GM18858 (cell line): ENCODE data around the gene ISYNA1.

ENCODE experiments used
- ATAC-seq: cut with Tn5 transposase; IDR thresholded peaks from one replicate; pipeline ENCODE4 v1.9.1; 2021; ENCODE audit not compliant: unreplicated experiment

The ISYNA1 gene

GRCh38 chr19:18468517-18468916, 30.6 kb upstream of the ISYNA1 start:
- ATAC-seq, result no peak

DNA sequence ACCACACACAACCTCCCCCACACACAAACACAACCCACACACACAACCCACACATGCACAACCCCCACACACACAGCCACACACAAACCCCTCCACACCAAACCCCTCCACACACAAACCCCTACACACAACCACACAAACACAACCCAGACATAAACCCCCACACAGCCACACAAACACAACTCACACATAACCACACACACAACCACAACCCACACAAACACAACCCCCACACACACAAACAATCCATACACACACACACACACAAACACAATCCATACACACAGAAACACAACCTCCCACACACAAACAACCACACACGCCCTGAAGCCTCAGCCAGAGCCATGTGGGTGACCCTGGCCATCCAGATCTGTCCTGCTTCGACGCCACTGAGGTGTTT, 30.0 kb upstream of the ISYNA1 start:
- ATAC-seq, result no peak

DNA sequence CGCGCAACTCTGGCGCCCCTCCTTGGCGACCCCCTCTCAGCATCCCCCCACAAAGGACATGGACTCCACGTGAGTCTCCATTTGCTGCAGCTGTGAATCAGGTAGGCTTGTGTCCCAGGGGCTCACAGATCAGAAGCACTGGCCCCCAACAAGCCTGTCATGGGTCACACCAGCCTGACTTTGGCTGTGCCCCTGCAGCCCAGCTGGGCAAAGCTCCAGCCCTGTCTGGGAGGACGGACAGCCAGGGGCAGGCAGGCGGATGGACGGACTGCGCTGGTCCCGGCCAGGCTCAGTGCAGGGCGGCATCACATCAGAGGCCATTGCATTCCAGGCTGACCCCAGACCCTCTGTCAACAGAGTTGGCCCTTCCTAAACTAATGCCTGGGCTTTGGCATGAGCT, 28.4 kb upstream of the ISYNA1 start:
- no peak for ATAC-seq

- no peak for ATAC-seq
These were observed 28.0 kb upstream of the ISYNA1 start for GRCh38 chr19:18465964-18466339.

DNA sequence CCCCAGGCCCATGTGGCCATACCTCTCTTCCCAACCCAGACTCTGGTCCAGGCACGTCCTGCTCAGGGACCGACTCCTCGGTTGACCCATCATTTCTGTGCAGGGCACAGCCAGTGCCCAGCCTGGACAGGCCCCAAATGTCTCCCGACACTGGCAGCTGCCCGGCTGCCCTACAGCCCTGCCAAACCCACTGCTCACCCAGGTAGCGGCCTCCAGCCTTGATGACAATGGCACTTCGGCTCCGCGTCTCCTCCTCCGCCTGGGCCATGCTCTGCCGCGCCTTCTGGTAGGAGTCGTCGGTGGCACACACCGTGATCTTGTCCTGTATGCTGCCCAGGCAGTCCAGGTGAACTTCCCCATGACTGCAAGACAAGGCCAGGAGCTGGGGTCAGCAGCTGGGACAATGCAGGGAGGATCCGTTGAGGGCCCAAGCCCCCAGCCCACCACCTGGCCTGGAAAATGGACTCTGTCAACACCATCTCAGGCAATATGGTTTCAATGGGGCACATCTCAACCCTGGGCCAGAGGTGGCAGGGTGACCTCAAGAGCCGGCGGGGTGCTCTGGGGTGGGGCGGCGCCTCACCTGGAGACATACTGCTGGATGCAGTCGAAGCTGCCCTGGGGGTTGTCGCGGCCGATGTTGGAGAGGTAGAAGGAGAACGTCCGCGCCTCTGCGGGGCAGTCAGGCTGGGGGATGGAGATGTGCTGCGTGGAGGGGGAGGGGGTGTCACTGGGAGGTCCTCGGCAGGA, 27.5 kb upstream of the ISYNA1 start:
- no peak for ATAC-seq

GRCh38 chr19:18464646-18465045, 26.7 kb upstream of the ISYNA1 start:
- ATAC-seq, result no peak

- no peak for ATAC-seq
These were observed 23.5 kb upstream of the ISYNA1 start for GRCh38 chr19:18461471-18461870.

DNA sequence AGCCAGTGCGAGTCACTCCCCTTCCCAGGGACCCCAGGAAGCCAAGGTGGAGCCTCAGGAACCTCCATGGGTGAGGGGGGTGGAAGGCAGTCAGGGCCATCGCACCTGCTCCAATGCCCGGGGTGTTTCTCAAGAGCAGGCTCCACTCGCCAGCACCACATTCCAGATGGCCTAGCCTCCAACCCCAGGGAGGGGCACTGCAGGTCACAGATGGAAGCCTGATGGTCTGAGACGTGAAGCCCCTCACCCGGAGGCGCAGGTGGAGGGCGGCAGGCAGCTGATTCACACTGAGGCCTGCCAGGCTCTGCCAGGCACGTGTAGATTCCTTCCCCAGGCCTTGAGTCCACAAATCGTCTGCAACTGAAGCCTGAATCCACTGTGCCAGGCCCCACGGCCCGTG, 23.0 kb upstream of the ISYNA1 start:
- ATAC-seq, result no peak

DNA sequence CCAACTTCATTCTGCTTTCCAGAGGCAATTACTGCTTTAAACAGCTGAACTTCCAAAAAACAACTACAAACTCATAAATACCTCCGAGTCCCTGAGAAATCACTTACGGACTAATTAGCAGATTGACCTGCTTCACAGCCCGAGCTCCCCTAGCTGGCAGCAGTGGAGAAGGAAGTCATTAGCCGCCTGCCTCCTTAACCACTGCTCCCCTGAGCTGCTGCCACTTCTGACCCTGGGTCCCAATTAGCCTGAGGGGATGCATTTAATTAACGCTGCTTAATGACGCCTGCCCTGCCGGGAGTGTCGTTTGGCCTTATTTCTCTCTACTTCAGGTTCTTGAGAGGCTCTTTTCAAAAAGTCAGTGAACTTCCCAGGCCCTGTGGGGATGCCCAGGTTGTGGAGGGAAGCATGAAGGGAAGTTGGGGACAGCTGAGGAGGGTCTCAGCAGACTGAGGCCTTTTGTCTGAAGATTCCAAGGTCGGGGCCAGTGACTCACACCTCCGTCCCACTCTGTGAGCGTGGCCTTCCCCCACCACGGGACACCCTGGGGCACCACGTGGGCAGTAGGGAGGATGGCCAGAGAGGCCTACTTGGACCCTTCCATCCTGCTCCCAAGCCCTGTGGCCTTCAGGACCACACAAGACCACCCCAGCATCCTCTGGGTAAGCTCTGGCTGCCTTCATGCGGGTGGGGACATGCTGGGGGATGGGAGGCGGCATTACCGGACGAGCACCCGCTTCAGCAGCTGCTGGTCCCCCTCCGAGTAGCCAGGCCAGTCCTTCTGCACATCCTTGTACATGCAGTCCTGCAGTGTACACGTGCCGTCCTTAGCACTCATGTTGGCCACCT, 19.8 kb upstream of the ISYNA1 start:
- ATAC-seq, result no peak

GRCh38 chr19:18456974-18457373, 19.0 kb upstream of the ISYNA1 start:
- ATAC-seq, result no peak

GRCh38 chr19:18456279-18456678, 18.3 kb upstream of the ISYNA1 start:
- no peak for ATAC-seq

- no peak for ATAC-seq
These were observed 15.5 kb upstream of the ISYNA1 start for GRCh38 chr19:18453269-18454024.

GRCh38 chr19:18452386-18452785, 14.5 kb upstream of the ISYNA1 start:
- no peak for ATAC-seq

DNA sequence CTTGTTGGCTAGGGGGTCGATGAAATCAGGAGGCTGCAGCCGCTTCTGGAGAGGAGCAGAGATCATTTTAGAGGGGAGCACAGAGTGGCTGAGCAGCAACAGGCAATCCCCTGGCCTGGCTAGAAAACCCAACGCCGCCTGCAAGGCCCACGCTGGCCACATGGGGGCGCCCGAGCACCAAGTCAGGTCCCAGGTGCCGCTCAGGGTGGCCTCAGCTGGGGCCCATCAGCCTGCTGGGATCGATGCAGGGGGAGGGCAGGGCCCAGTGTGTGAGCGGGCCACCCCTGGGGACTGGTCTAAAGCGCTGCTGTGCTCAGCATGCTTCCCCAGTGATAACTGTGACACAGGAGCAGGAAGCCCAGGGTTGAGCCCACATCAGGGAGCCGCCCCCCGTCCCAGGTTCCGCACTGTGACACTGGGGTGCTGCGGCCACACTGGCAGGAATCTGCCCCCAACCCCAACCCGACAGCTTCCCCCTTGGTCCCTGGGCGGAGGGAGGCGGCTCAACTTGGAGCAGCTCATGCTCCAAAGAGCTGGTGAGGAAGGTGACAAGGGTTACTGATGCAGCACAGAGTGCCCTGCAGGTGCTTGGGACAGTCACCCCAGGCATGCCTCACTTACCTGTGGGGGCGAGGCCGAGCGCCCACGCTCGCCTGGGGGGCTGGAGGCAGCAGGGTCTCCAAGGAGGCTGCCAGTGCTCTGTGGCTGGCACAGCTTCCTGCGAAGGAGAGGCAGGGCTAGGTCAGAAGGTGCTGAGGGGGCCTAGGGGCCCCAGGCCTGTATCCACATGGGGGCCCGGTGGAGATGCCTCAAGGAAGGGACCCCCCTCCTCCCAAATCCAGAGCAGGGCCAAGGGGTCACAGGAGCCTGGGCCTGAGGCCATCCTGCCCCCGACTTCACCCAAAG, 13.3 kb upstream of the ISYNA1 start:
- ATAC-seq, result no peak

DNA sequence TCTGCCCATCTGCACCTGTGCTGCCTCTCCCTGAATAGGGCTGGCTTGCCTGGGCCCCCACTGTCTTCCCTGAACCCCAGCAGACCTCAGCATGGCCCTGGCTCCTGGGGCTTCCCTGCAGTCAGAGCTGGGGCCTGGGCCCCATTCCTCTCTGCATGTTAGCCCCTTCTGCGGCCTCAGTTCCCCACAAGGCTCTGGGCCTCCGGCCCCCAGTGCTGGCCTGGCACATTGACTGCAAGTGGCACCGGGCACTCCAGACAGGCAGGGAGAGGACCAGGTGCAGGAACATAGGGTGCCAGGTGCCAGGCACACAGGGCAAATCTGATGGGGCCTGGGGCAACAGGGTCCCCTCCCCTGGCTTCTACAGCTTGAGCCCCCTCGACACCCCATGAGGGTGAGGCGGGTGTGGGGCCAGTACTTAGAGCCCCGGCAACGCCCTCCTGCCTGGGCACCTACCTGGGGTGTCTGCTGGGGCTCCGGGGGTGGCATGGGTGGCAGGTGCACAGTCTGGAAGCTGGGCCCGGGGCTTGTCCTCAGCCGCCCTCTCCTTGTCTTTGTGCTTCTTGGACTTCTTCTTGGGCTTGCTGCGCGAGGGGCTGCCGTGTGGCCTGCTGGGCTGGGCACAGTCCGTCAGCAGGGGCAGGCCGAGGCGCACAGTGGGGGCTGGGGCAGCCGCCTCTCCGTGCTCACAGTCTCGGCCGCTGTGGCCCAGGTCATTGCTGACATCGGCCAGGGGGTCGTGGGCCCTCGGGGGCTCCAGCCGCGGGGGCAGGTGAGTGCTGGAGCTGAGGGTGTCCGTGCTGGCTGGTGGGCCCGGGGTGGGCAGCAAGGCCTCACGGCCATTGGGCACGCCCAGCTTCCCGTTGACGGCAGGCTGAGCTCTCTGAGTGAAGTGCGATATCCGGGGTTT, 12.3 kb upstream of the ISYNA1 start:
- ATAC-seq, result no peak

- no peak for ATAC-seq
These were observed 11.6 kb upstream of the ISYNA1 start for GRCh38 chr19:18449552-18449951.

DNA sequence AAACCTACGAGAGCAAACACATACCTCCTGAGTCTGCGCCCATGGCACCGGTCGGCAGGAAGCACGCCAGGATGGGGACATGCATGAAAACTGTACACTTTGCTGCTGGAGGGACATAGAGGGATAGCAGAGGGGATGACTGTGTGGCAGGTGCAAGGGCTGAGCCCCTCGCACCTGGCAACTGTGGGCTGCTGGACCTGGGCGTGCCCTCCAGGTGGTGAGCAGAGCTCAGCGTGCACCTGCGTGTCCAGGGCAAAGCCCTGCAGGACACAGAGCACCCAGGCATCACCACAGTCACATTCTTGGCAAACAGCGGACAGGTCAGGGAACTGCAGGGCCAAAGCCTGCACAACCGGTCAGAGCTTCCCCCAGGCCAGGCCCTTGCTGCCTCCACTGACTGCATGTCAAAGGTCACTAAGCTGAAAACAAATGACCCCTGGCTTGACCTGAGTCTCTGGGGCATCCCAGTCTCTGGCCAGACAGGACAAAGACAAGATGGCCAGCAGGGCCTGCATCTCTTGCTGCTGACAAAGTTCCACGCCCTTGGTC, 9.0 kb upstream of the ISYNA1 start:
- no peak for ATAC-seq

DNA sequence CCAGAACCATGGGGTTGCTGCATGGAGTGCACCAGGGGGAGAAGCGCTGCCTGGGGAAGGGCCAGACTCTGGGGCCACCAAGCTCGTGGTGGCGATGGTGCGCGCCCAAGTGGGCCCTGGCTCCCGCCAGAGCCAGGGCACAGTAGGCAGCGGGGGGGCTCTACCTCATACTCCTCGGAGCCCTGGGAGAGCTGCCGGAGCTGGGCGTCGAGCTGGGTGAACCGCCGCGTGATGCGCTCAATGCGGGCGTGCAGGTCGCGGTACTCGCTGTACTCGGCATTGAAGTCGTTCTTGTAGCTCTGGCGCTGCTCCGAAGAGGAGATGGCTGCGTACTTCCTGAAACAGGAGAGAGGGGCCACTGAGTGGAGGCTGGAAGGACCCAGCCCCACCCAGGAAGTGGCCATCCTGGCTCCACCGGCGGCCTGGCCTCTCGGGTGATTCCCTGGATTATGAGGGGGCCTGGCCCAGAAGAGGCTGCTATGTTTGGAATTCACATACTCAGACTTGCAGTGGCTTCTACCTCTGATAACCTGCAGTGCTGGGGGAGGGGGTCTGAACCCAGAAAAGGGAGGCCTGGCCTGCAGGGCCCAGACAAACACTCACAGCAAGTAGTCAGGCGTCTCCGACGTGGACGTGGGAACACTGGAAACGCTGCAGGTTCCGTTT, 8.3 kb upstream of the ISYNA1 start:
- no peak for ATAC-seq
